ENCODE measurements around the gene KIF26A. TPM values are rescaled to one million over a fixed set of nuclear protein-coding genes. Genes with fewer than 3 reads are reported as not detected.

Gene KIF26A
- polyA plus RNA-seq, 1 donor from 2014 or later, result 11.2 TPM

DNA sequence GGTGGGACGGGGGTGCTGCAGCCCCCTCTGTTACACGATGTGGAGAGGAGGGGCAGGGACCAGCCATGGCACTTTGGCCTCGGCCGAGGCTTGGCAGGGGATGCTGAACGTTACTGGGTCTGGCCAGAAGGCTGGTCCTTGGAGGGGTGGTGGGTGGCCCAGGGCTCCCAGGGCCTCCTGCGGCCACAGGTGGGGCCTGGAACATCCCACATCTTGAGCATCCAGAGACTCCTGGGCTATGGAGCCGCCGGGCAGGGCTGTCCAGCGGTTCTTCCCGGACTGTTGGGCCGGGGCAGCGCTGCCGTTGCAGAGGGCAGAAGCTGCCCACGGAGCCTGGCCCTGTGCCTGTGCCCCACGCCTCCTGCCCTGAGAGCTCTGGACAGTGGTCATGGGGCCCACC is 15.9 kb downstream of the KIF26A start:
- Histone ChIP-seq H3K9me3 (ENCODE audit: low read length) (no peaks in the 10 kb centered on the region), H3F3A (ENCODE audit: insufficient read depth, low read length, poor library complexity, severe bottlenecking) (no peaks in the 10 kb centered on the region), H3K79me2 (replicated peaks; ENCODE audit: insufficient read depth, low read length) (no peaks in the 10 kb centered on the region), H3K9ac (ENCODE audit: low read length) (no peak overlapping the region), H3K9me2 (ENCODE audit: insufficient read depth, low read length) (no peaks in the 10 kb centered on the region), H4K20me1 (ENCODE audit: insufficient read depth) (no peaks in the 10 kb centered on the region), H3K4me3 (ENCODE audit: low read length) (no peak overlapping the region), H3K36me3 (ENCODE audit: insufficient read depth, low read length) (no peaks in the 10 kb centered on the region), H3K27ac (ENCODE audit: low read length) (no peak overlapping the region), H3K4me2 (ENCODE audit: low read length) (no peak overlapping the region), H3K27me3 (ENCODE audit: insufficient read depth, low read depth, low read length) (no peaks in the 10 kb centered on the region), H2AFZ (ENCODE audit: low read depth, low read length) (no peak overlapping the region)
- TF ChIP-seq, protein P1, sequence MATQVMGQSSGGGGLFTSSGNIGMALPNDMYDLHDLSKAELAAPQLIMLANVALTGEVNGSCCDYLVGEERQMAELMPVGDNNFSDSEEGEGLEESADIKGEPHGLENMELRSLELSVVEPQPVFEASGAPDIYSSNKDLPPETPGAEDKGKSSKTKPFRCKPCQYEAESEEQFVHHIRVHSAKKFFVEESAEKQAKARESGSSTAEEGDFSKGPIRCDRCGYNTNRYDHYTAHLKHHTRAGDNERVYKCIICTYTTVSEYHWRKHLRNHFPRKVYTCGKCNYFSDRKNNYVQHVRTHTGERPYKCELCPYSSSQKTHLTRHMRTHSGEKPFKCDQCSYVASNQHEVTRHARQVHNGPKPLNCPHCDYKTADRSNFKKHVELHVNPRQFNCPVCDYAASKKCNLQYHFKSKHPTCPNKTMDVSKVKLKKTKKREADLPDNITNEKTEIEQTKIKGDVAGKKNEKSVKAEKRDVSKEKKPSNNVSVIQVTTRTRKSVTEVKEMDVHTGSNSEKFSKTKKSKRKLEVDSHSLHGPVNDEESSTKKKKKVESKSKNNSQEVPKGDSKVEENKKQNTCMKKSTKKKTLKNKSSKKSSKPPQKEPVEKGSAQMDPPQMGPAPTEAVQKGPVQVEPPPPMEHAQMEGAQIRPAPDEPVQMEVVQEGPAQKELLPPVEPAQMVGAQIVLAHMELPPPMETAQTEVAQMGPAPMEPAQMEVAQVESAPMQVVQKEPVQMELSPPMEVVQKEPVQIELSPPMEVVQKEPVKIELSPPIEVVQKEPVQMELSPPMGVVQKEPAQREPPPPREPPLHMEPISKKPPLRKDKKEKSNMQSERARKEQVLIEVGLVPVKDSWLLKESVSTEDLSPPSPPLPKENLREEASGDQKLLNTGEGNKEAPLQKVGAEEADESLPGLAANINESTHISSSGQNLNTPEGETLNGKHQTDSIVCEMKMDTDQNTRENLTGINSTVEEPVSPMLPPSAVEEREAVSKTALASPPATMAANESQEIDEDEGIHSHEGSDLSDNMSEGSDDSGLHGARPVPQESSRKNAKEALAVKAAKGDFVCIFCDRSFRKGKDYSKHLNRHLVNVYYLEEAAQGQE (IDR thresholded peaks at IDR 0.05; ENCODE audit: borderline replicate concordance), result no peak
- TF ChIP-seq TAF1 (IDR thresholded peaks at IDR 0.05; ENCODE audit: low read depth), result no peak
- no peak for TF ChIP-seq RAD21 (conservative IDR thresholded peaks at IDR 0.05)
- no peak for TF ChIP-seq MXI1 (conservative IDR thresholded peaks at IDR 0.05; ENCODE audit: poor library complexity, severe bottlenecking)
- TF ChIP-seq, protein P2, sequence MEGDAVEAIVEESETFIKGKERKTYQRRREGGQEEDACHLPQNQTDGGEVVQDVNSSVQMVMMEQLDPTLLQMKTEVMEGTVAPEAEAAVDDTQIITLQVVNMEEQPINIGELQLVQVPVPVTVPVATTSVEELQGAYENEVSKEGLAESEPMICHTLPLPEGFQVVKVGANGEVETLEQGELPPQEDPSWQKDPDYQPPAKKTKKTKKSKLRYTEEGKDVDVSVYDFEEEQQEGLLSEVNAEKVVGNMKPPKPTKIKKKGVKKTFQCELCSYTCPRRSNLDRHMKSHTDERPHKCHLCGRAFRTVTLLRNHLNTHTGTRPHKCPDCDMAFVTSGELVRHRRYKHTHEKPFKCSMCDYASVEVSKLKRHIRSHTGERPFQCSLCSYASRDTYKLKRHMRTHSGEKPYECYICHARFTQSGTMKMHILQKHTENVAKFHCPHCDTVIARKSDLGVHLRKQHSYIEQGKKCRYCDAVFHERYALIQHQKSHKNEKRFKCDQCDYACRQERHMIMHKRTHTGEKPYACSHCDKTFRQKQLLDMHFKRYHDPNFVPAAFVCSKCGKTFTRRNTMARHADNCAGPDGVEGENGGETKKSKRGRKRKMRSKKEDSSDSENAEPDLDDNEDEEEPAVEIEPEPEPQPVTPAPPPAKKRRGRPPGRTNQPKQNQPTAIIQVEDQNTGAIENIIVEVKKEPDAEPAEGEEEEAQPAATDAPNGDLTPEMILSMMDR (IDR thresholded peaks at IDR 0.05; ENCODE audit: poor library complexity, severe bottlenecking), result no peak
- no peak for TF ChIP-seq EZH2 (IDR thresholded peaks at IDR 0.05; ENCODE audit: borderline replicate concordance, insufficient read depth, low read length, poor library complexity, severe bottlenecking)
- no peak for TF ChIP-seq POLR2AphosphoS5 (IDR thresholded peaks at IDR 0.05)
- TF ChIP-seq SMC3 (conservative IDR thresholded peaks at IDR 0.05; ENCODE audit: poor library complexity), result no peak
- TF ChIP-seq EP300 (conservative IDR thresholded peaks at IDR 0.05; ENCODE audit: poor library complexity, severe bottlenecking), result no peak

DNA sequence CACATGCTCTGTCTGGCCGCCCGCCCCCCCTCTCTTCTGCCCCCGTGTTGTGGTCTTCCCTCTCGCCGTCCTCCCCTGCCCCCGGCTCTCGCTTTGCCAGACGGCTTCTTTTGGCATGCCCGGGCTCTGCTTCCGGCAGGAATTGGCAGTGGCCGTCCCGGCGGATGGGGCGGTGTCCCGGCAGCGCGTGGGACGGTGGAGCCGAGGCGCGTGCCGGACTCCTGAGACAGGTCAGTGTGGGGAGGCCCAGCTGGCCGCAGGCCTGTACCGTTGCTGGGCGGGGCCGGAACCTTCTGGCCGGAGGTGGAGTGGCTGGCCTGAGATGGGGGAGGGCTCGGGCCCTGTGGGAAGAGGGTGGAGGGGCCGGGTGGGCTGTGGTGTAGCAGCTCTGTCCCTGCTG is 17.1 kb downstream of the KIF26A start:
- Histone ChIP-seq H2AFZ (ENCODE audit: low read depth, low read length) (no peak overlapping the region), H3F3A (ENCODE audit: insufficient read depth, low read length, poor library complexity, severe bottlenecking) (no peaks in the 10 kb centered on the region), H3K9me2 (ENCODE audit: insufficient read depth, low read length) (no peaks in the 10 kb centered on the region), H3K4me3 (ENCODE audit: low read length) (no peak overlapping the region), H3K9ac (ENCODE audit: low read length) (no peak overlapping the region), H3K27ac (ENCODE audit: low read length) (no peak overlapping the region), H4K20me1 (ENCODE audit: insufficient read depth) (no peaks in the 10 kb centered on the region), H3K36me3 (ENCODE audit: insufficient read depth, low read length) (no peaks in the 10 kb centered on the region), H3K27me3 (ENCODE audit: insufficient read depth, low read depth, low read length) (no peaks in the 10 kb centered on the region), H3K79me2 (replicated peaks; ENCODE audit: insufficient read depth, low read length) (no peaks in the 10 kb centered on the region), H3K9me3 (ENCODE audit: low read length) (no peaks in the 10 kb centered on the region), H3K4me2 (ENCODE audit: low read length) (no peak overlapping the region)
- TF ChIP-seq, protein P1 (IDR thresholded peaks at IDR 0.05; ENCODE audit: borderline replicate concordance), result no peak
- TF ChIP-seq TAF1 (IDR thresholded peaks at IDR 0.05; ENCODE audit: low read depth) (no peak), EZH2 (IDR thresholded peaks at IDR 0.05; ENCODE audit: borderline replicate concordance, insufficient read depth, low read length, poor library complexity, severe bottlenecking) (no peak), SMC3 (conservative IDR thresholded peaks at IDR 0.05; ENCODE audit: poor library complexity) (no peak), EP300 (conservative IDR thresholded peaks at IDR 0.05; ENCODE audit: poor library complexity, severe bottlenecking) (no peak), RAD21 (conservative IDR thresholded peaks at IDR 0.05) (no peak), POLR2AphosphoS5 (IDR thresholded peaks at IDR 0.05) (no peak), MXI1 (conservative IDR thresholded peaks at IDR 0.05; ENCODE audit: poor library complexity, severe bottlenecking) (no peak)
- TF ChIP-seq, protein P2 (IDR thresholded peaks at IDR 0.05; ENCODE audit: poor library complexity, severe bottlenecking), result no peak
